Fibroblast of pulmonary artery (primary cell): ENCODE results near the gene FBLN7.

Experiments used
- DNase-seq: peaks from one replicate; pipeline ENCODE4 v3.0.0-alpha.2; 2010; ENCODE audit warnings: low read depth
- H3K4me3 ChIP-seq: replicated peaks from 2 replicates; pipeline ENCODE4 v1.5.1; 2011; ENCODE audit warnings: low read depth, mild to moderate bottlenecking, control low read depth, low read length, moderate library complexity
- CTCF ChIP-seq: IDR thresholded peaks from 2 replicates; pipeline ENCODE4 v1.5.1; 2011; ENCODE audit warnings: mild to moderate bottlenecking, control low read depth, low read length, inconsistent platforms; ENCODE audit errors: missing control alignments

FBLN7 gene

GRCh38 chr2:112148477-112148876, 10.3 kb downstream of the FBLN7 start:
- DNase-seq: no peak
- no peak overlapping the region for H3K4me3 ChIP-seq
- no peak for TF ChIP-seq CTCF

- no peak overlapping the region for H3K4me3 ChIP-seq
- no peak for DNase-seq
Observed at GRCh38 chr2:112149194-112149593, 11.0 kb downstream of the FBLN7 start.

GRCh38 chr2:112149866-112150435, 11.8 kb downstream of the FBLN7 start:
- TF ChIP-seq CTCF: no peak
- H3K4me3 ChIP-seq: no peak overlapping the region
- DNase-seq: no peak

More at GRCh38 chr2:112149194-112149593, 11.0 kb downstream of the FBLN7 start:
- no peak for TF ChIP-seq CTCF

- TF ChIP-seq CTCF: no peak
- no peak overlapping the region for H3K4me3 ChIP-seq
- peak; percentile 90 for DNase-seq
Observed at GRCh38 chr2:112150447-112150846, 12.3 kb downstream of the FBLN7 start.

GRCh38 chr2:112150851-112151250, 12.7 kb downstream of the FBLN7 start:
- no peak for TF ChIP-seq CTCF
- no peak overlapping the region for H3K4me3 ChIP-seq
- DNase-seq: no peak

GRCh38 chr2:112151271-112151670, 13.1 kb downstream of the FBLN7 start:
- DNase-seq: no peak
- no peak for TF ChIP-seq CTCF
- H3K4me3 ChIP-seq: no peak overlapping the region

GRCh38 chr2:112151701-112152440, 13.7 kb downstream of the FBLN7 start:
- no peak overlapping the region for H3K4me3 ChIP-seq
- no peak for TF ChIP-seq CTCF
- DNase-seq: no peak
